GM19238 (cell line): Measurements from ENCODE around the gene YBX3.
"Not testable (repeated sequence)": the region's sequence is repeated elsewhere in the genome, so short reads cannot be mapped to it uniquely, and the experiment has no call there.

Source experiments
- DNase-seq: peaks from one replicate; pipeline ENCODE4 v3.0.0; 2011; ENCODE audit warnings: low spot score; ENCODE audit not compliant: insufficient read length

YBX3 gene

DNA sequence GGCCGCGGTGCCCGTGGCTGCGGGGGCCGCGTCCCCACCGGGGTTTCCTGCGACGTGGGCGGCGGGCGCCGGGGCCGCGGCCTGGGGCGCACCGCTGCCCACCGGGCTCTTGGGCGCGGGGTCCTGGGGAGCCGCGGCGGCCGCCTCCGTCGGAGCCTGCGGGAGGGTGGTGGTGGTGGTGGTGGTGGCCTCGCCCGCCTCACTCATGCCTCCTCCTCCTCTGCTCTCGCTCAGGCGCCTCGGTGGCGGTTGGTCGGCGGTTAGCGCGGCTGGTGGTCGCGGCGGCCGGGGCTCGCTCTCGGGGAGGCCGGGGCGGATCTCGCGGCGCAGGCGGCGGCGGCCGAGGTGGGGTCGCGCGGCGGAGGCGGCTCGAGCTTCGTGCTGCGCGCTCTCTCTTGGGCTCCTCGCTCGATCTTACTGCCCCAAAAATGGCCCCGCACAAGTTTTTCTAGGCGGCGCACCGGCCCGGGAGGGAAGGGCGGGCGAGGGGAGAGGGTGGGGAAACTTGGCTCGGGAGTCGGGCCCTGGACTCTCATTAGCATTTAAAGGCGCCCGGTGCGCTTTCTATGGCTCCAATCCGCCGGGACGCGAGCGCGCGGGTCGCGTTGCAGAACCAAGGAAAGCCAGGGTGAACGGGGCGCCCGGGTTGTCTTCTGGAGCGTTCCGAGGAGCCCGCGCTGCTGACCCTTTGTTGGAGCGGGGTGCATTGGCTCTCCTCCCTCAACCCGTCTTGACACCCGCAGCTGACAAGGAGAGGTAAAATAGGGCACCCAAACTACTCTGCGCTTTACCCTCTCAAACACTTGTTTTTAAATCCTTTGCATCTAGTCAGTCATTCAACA is at the start of gene YBX3:
Gene YBX3 (minus strand): TSS at position 419 of the 842 bp plus-strand sequence. CDS start 212 bp downstream, at position 207.
- DNase-seq, result peak; percentile 73

DNA sequence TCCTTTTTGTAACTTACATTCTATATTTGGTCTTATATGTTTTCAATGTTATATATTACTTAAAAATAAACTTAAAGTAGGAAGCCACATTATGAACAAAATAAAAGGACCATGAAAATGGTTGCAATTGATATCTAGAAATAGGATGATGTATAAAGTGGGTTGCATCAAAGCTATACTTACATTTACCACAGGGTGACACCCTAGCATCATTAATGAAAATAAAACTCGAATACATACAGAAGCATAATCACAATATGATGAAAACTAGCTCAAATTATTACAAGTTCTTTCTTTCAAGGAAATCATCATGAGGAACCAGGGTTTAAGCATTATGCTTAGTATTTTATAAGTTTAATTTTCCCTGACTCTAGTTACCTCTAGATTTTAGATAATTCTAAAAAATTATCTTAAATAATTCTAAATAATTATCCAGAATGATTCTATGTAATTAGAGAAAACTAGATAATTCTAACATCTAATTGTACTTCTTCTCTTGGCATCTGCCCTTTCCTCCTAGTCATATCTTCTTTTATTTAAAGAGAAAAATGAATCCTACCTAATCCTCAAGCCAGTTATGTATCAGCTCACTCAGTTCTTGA is 48.1 kb upstream of the YBX3 start:
- DNase-seq, result no peak

DNA sequence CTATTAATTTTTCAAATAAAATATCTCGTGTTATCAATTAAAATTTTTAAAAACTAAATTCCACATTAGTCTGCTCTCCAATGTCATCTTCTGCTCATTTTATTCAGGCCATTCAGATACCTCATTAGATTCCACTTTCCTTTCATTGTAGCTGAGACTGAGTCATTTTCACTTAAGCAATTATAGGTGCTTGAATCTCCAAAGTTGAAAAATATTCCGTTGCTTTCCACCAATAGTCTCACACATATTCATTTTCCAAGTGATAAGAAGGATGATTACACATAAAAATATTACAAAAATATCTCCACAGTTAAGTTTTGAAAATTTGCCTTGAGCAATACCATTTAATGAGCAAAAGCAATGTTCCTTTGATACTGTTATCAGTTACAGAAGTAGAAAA is 36.5 kb upstream of the YBX3 start:
- DNase-seq, result no peak

DNA sequence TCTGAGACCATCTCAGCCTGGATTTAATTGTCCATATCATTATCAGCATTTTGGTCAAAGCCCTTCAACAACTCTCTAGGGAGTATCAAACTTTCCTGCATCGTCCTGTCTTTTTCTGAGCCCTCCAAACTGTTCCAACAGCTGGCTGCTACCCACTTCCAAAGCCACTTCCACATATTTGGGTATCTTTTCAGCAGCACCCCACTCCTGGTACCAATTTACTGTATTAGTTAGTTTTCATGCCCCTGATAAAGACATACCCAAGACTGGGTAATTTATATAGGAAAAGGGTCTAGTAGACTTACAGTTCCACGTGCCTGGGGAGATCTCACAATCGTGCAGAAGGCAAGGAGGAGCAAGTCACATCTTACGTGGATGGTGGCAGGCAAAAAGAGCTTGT is 33.1 kb upstream of the YBX3 start:
- DNase-seq, result no peak

GRCh38 chr12:10753059-10753458 is 29.9 kb upstream of the YBX3 start:
- no peak for DNase-seq

DNA sequence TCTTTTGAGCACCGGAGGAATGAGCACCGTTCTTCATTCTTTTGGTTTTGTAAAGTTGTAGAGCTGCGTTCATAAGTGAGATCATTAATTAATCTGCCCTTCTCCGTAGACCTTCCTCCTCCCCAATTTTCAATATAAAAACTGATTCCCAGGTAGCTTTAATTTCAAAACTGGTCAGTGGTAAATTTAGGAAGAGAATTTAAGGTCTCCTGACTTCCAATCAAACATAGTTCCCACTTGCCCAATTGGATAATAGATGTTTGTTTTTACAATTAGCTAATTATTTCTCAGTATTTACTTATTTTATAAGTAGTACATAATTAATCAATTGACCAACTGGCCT is 27.2 kb upstream of the YBX3 start:
- DNase-seq, result no peak

DNA sequence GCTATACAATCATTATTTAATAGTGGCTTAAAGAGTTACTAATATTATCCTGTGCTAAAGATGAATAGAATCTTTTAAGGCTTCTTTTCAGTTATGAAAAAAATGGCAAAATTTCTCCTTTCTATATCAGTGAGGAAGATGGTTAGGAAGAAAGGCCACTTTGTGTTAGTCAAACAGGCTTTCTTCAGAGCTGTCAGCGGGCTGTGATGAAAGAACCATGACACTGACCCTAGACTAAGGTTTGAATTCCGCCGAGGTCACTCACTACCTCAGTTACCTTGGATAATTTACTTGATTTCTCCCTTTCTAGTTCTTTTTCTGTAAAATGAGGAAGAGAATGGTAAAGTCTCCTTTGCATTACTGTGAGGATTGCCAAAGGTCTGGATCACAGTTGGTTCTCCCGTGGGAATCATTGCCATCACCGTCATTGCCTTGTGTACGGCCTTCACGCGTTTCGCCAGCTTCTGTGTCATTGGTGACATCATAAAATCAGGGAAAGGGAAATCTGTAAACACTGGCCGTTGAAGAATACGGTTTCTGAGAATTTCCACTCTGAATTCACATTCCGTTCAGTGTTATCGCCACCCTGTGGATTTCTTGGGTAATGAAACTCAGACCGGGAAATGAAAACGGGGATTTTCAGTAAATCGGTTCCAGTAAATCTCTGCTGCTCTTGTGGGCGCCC is 26.7 kb upstream of the YBX3 start:
- peak; percentile 40 for DNase-seq

- no peak for DNase-seq
Measured at GRCh38 chr12:10747730-10748129, 24.6 kb upstream of the YBX3 start.

- DNase-seq, result not testable (repeated sequence)
Measured at GRCh38 chr12:10743420-10743819, 20.3 kb upstream of the YBX3 start.

- DNase-seq, result no peak
Measured at GRCh38 chr12:10741845-10742244, 18.7 kb upstream of the YBX3 start.

GRCh38 chr12:10740182-10740581 is 17.1 kb upstream of the YBX3 start:
- DNase-seq, result no peak

- DNase-seq, result no peak
Measured at GRCh38 chr12:10739157-10740118, 16.3 kb upstream of the YBX3 start.

GRCh38 chr12:10737249-10737648 is 14.1 kb upstream of the YBX3 start:
- no peak for DNase-seq

- no peak for DNase-seq
Measured at GRCh38 chr12:10736463-10736862, 13.3 kb upstream of the YBX3 start.

DNA sequence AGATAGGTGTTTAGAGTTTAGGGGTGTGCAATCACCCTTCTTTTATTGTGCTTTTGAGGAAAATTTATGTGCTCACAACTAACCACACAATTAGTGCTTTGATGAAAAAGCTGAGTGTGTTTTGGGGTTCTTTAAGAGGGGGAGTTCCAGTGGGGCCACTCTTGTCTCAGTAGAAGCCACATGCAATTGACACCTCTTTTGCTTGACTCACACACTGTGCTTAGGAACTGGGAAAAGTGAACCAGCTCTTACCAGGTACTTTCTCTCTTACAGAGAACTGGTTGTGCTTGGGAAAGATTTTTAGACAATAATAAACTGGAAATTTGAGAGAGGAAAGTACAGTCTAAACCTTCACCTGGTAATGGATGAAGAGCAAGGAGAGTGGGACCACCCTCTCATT is 12.3 kb upstream of the YBX3 start:
- no peak for DNase-seq

- DNase-seq, result no peak
Measured at GRCh38 chr12:10732549-10732948, 9.4 kb upstream of the YBX3 start.

DNA sequence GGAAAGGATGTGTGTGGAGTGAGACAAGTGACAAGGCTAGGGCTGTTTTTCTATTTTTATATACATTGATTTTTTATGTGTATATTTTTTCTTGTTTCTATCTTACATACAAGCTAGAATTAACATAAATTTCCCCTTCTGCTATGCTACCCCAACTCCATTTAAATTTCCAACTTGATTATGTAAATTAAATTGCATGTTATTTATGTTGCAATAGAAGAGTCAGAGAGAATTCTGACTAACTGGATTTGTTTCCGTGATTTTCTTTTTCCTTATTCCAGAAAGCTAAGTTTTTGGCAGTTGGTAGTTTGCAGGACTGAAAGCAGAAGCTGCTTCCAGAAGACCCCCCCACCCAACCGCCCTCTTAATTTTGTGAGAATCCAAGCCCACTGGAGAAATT is 8.9 kb upstream of the YBX3 start:
- DNase-seq, result no peak

- no peak for DNase-seq
Measured at GRCh38 chr12:10730559-10730958, 7.4 kb upstream of the YBX3 start.

- DNase-seq, result no peak
Measured at GRCh38 chr12:10728091-10728490, 5.0 kb upstream of the YBX3 start.

GRCh38 chr12:10726945-10727344 is 3.8 kb upstream of the YBX3 start:
- DNase-seq, result no peak

DNA sequence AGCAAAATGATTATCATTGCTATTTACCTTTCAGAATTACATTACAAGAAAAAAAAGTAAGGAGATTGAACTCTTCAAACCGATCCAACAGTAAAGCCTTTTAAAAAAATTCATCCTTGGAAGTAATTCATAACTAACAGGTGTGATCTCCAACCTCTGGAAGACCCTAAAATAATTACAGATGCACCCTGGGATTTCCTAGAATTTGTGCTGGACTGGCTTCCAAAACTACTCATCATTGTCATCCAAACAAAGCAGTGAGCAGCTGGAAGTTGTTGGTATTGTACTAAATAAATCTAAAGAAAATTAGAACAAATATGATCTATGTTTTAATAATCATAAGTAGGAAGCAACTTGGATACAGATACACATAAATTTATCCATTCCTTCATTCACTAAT is 1.9 kb upstream of the YBX3 start:
- DNase-seq, result no peak
